Common myeloid progenitor, CD34-positive (primary cell): Measurements from ENCODE around the gene CUL2.
A peak's percentile ranks its signal among the peaks of the same experiment; 100 is the strongest.

Experiments
- CTCF ChIA-PET: fragments of 350-600 bp; sonication (Branson Sonifier 250); formaldehyde crosslinking; loops from one replicate; lab custom pipeline; 2021; ENCODE audit warnings: antibody characterized with exemption; lab: Charles Lee
- POLR2A ChIA-PET: fragments of 350-600 bp; sonication (Branson Sonifier 250); formaldehyde crosslinking; loops from one replicate; lab custom pipeline; 2021; ENCODE audit warnings: antibody characterized with exemption; lab: Charles Lee
- DNase-seq, 3 donors: peaks; one replicate each; pipeline versions ENCODE4 v3.0.0 to v3.0.0-alpha.2; 2013
- H3K27ac ChIP-seq, 2 experiments: 1 replicate in 1 of 2; 2 replicates in 1 of 2; pipeline ENCODE4 v1.7.0; 2013; ENCODE audit warnings: inconsistent platforms in 2 of 2, low read length in 2 of 2, mild to moderate bottlenecking in 2 of 2, low read depth in 1 of 2, moderate library complexity in 1 of 2; ENCODE audit not compliant: severe bottlenecking in 2 of 2, insufficient read depth in 1 of 2, poor library complexity in 1 of 2
- H3K27me3 ChIP-seq, 5 experiments: replicated peaks in 2 of 5; 1 replicate in 3 of 5; 2 replicates in 2 of 5; pipeline versions ENCODE4 v1.6.1 to v1.7.0; 2013; ENCODE audit warnings: low read length in 4 of 5, mild to moderate bottlenecking in 2 of 5, moderate library complexity in 2 of 5, inconsistent platforms in 1 of 5; ENCODE audit not compliant: insufficient read depth in 5 of 5, control insufficient read depth in 4 of 5
- H3K36me3 ChIP-seq, 4 experiments: 1 replicate in 2 of 4; 2 replicates in 2 of 4; pipeline versions ENCODE4 v1.6.1 to v1.7.0; 2013; ENCODE audit warnings: low read length in 3 of 4, control low read depth in 1 of 4, mild to moderate bottlenecking in 1 of 4; ENCODE audit not compliant: control insufficient read depth in 4 of 4, insufficient read depth in 4 of 4
- H3K4me1 ChIP-seq, 4 experiments: 1 replicate in 3 of 4; 2 replicates in 1 of 4; pipeline versions ENCODE4 v1.6.1 to v1.7.1; 2013; ENCODE audit warnings: low read length in 3 of 4, mild to moderate bottlenecking in 3 of 4, control low read depth in 1 of 4, inconsistent platforms in 1 of 4, moderate library complexity in 1 of 4; ENCODE audit not compliant: control insufficient read depth in 4 of 4, insufficient read depth in 4 of 4; ENCODE audit errors: control extremely low read depth in 1 of 4
- H3K4me3 ChIP-seq, 7 experiments: 1 replicate in 4 of 7; 2 replicates in 3 of 7; pipeline versions ENCODE4 v1.5.1 to v1.7.0; 2013; ENCODE audit warnings: mild to moderate bottlenecking in 7 of 7, low read length in 6 of 7, moderate library complexity in 6 of 7, inconsistent platforms in 2 of 7, low read depth in 2 of 7, control low read depth in 1 of 7; ENCODE audit not compliant: insufficient read depth in 4 of 7, control insufficient read depth in 1 of 7; ENCODE audit errors: extremely low read depth in 1 of 7
- H3K9me3 ChIP-seq, 5 experiments: 1 replicate in 4 of 5; 2 replicates in 1 of 5; pipeline versions ENCODE4 v1.6.1 to v1.7.1; 2013; ENCODE audit warnings: low read length in 4 of 5, mild to moderate bottlenecking in 2 of 5, inconsistent platforms in 1 of 5, low read depth in 1 of 5, moderate library complexity in 1 of 5; ENCODE audit not compliant: control insufficient read depth in 4 of 5, insufficient read depth in 2 of 5; ENCODE audit errors: control extremely low read depth in 1 of 5
- WGBS: methylation state at CpG from one replicate; pipeline ENCODE4 v1.1.5; 2013; ENCODE audit not compliant: insufficient coverage; 5-methylcytosine and 5-hydroxymethylcytosine counted together

Gene CUL2

DNA sequence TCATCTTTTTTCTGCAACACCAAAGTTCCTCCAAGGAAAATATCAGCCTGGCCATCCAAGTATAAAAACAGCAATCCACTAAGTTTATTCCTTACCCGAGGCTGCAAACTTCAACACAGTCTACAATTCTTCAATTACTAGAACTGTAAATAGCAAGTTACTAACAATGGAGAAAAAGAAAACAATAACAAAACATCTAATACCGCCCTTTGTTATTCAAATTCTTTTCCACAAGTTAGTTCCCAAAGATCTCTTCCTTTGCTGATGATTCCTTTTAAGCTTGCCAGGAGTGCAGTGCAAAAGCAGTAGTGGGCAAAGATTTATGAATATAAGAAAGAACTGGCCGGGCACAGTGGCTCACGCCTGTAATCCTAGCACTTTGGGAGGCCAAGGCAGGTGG, 86.2 kb downstream of the CUL2 start:
- WGBS, result 100% methylated on average over 2 of the region's 4 CpGs
- Histone ChIP-seq H3K9me3 (no peaks in the 10 kb centered on the region), H3K4me1 (peaks cover 0 to 2% (median 0%) of the 10 kb centered on the region in 4 experiments), H3K27ac (no peak overlapping the region), H3K27me3 (no peaks in the 10 kb centered on the region), H3K36me3 (peaks cover 0 to 8% (median 6%) of the 10 kb centered on the region in 4 experiments), H3K4me3 (no peak overlapping the region)
- ChIA-PET POLR2A (no interaction called here), CTCF (interaction anchor here (1.3 to 1.8 kb wide), 2 partner anchors 9 to 10 kb away, joined by 4 to 10 read pairs; no protein-coding TSS in a partner anchor)
- DNase-seq, result no peak

GRCh38 chr10:35000936-35001335, 89.2 kb downstream of the CUL2 start:
- Histone ChIP-seq H3K36me3 (no peaks in the 10 kb centered on the region), H3K4me1 (peaks cover 0 to 2% (median 0%) of the 10 kb centered on the region in 4 experiments), H3K27me3 (no peaks in the 10 kb centered on the region), H3K9me3 (no peaks in the 10 kb centered on the region), H3K27ac (no peak overlapping the region), H3K4me3 (no peak overlapping the region)
- DNase-seq, result no peak
- ChIA-PET POLR2A (no interaction called here), CTCF (no interaction called here)
- WGBS, result 95% methylated on average over 3 of the region's 4 CpGs

GRCh38 chr10:34999532-34999931, 90.6 kb downstream of the CUL2 start:
- 90% methylated on average over 3 of the region's 5 CpGs for WGBS
- H3K4me1 ChIP-seq, result peaks cover 0 to 8% (median 0%) of the 10 kb centered on the region in 4 experiments
- H3K36me3 ChIP-seq, result no peaks in the 10 kb centered on the region
- no peak overlapping the region for H3K4me3 ChIP-seq
- no peaks in the 10 kb centered on the region for H3K27me3 ChIP-seq
- no peak overlapping the region for H3K27ac ChIP-seq
- H3K9me3 ChIP-seq, result no peaks in the 10 kb centered on the region
- DNase-seq, result no peak
- CTCF ChIA-PET, result interaction anchor here (1.1 to 1.2 kb wide), 2 partner anchors 26 to 30 kb away, joined by 3 to 4 read pairs; no protein-coding TSS in a partner anchor
- POLR2A ChIA-PET, result no interaction called here

- 100% methylated on average over 2 of the region's 3 CpGs for WGBS
- no peaks in the 10 kb centered on the region for H3K27me3 ChIP-seq
- no peak for DNase-seq
Observed at GRCh38 chr10:34998940-34999339, 91.2 kb downstream of the CUL2 start.

DNA sequence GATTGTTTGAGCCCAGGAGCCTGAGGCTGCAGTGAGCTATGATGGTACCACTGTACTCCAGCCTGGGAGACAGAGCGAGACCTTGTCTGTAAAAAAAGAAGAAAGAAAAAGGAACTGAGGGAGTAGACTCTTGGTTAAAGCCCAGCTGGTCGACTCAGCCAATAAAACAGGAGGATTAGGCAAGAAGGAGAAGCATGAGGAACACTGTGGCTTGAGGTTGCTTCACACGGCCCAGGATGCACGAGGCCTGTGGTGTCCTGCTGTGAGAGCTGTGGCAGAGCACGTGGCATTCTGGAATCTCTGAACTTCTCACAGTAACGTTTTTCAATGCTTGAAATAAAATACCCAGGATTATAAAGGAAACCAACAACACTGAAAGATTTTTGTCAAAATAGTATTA, 93.3 kb downstream of the CUL2 start:
- Histone ChIP-seq H3K9me3 (no peaks in the 10 kb centered on the region), H3K4me1 (peaks cover 0 to 15% (median 2%) of the 10 kb centered on the region in 4 experiments), H3K27me3 (no peaks in the 10 kb centered on the region), H3K27ac (no peak overlapping the region), H3K4me3 (no peak overlapping the region), H3K36me3 (no peaks in the 10 kb centered on the region)
- 67% methylated on average over 6 of the region's 6 CpGs for WGBS
- ChIA-PET CTCF (interaction anchor here (1.0 to 2.2 kb wide), 5 partner anchors 13 to 334 kb away, joined by 3 to 5 read pairs (median 3); no protein-coding TSS in a partner anchor), POLR2A (no interaction called here)
- DNase-seq, result peak; percentile 23 to 81 (median 81)

More at GRCh38 chr10:34998940-34999339, 91.2 kb downstream of the CUL2 start:
- ChIA-PET CTCF (interaction anchor here (1.1 to 1.2 kb wide), 2 partner anchors 27 to 30 kb away, joined by 3 to 4 read pairs; no protein-coding TSS in a partner anchor), POLR2A (interaction anchor here (0.6 kb wide), 1 partner anchor 333 kb away, joined by 3 read pairs; no protein-coding TSS in a partner anchor)
- Histone ChIP-seq H3K36me3 (no peaks in the 10 kb centered on the region), H3K9me3 (no peaks in the 10 kb centered on the region), H3K27ac (no peak overlapping the region), H3K4me1 (peaks cover 0 to 13% (median 2%) of the 10 kb centered on the region in 4 experiments), H3K4me3 (no peak overlapping the region)

- CTCF ChIA-PET, result interaction anchor here (0.8 to 2.5 kb wide), 7 partner anchors 13 to 333 kb away, joined by 3 to 16 read pairs (median 4); no protein-coding TSS in a partner anchor
Observed at GRCh38 chr10:34995925-34996324, 94.2 kb downstream of the CUL2 start.

GRCh38 chr10:34994565-34995142, 95.5 kb downstream of the CUL2 start:
- DNase-seq, result peak; percentile 94 to 98 (median 97)
- H3K36me3 ChIP-seq, result no peaks in the 10 kb centered on the region
- no peaks in the 10 kb centered on the region for H3K27me3 ChIP-seq
- no peak overlapping the region for H3K4me3 ChIP-seq
- no peak overlapping the region for H3K27ac ChIP-seq
- CTCF ChIA-PET, result interaction anchor here (0.5 to 2.5 kb wide), 14 partner anchors 9 to 1801 kb away, joined by 3 to 16 read pairs (median 4); no protein-coding TSS in a partner anchor
- POLR2A ChIA-PET, result interaction anchor here (0.7 kb wide), 1 partner anchor 33 kb away, joined by 3 read pairs; no protein-coding TSS in a partner anchor
- H3K9me3 ChIP-seq, result no peaks in the 10 kb centered on the region
- 28% methylated on average over 7 of the region's 7 CpGs for WGBS
- peaks cover 0 to 15% (median 2%) of the 10 kb centered on the region in 4 experiments for H3K4me1 ChIP-seq

More at GRCh38 chr10:34995925-34996324, 94.2 kb downstream of the CUL2 start:
- no peak overlapping the region for H3K4me3 ChIP-seq
- H3K4me1 ChIP-seq, result peaks cover 0 to 15% (median 2%) of the 10 kb centered on the region in 4 experiments
- 92% methylated on average over 2 of the region's 2 CpGs for WGBS
- H3K27ac ChIP-seq, result no peak overlapping the region
- POLR2A ChIA-PET, result no interaction called here
- no peak for DNase-seq
- H3K9me3 ChIP-seq, result no peaks in the 10 kb centered on the region
- no peaks in the 10 kb centered on the region for H3K27me3 ChIP-seq
- no peaks in the 10 kb centered on the region for H3K36me3 ChIP-seq
